Inflammatory macrophage treated with lipopolysaccharide for 1 hour (primary cell): ENCODE measurements around the gene AFTPH.
A peak's percentile ranks its signal among the peaks of the same experiment; 100 is the strongest.

Source experiments
- DNase-seq, 2 donors: peaks; one replicate each; pipeline ENCODE4 v3.0.0-alpha.2; 2020 to 2022

The AFTPH gene

GRCh38 chr2:64523666-64524603 is at the start of gene AFTPH:
Gene AFTPH (plus strand): TSS chr2:64524328. CDS start chr2:64551475, 27,147 bp downstream.
- peak; percentile 98 to 99 for DNase-seq

- no peak for DNase-seq
Observed at GRCh38 chr2:64474636-64475035, 49.5 kb upstream of the AFTPH start.

GRCh38 chr2:64477037-64477436 is 47.1 kb upstream of the AFTPH start:
- DNase-seq, result no peak

GRCh38 chr2:64477979-64478378 is 46.1 kb upstream of the AFTPH start:
- DNase-seq, result no peak

GRCh38 chr2:64478502-64479230 is 45.5 kb upstream of the AFTPH start:
- no peak for DNase-seq

GRCh38 chr2:64479259-64480117 is 44.6 kb upstream of the AFTPH start:
- DNase-seq, result no peak

GRCh38 chr2:64481665-64482064 is 42.5 kb upstream of the AFTPH start:
- DNase-seq, result no peak

- no peak for DNase-seq
Observed at GRCh38 chr2:64482243-64482642, 41.9 kb upstream of the AFTPH start.

- DNase-seq, result no peak
Observed at GRCh38 chr2:64482765-64483504, 41.2 kb upstream of the AFTPH start.

- peak; percentile 44 to 62 for DNase-seq
Observed at GRCh38 chr2:64485331-64485730, 38.8 kb upstream of the AFTPH start.

GRCh38 chr2:64485961-64486360 is 38.2 kb upstream of the AFTPH start:
- no peak for DNase-seq

- no peak for DNase-seq
Observed at GRCh38 chr2:64487256-64488049, 36.7 kb upstream of the AFTPH start.

- DNase-seq, result peak; percentile 41 to 96
Observed at GRCh38 chr2:64488050-64488974, 35.8 kb upstream of the AFTPH start.

GRCh38 chr2:64489081-64489751 is 34.9 kb upstream of the AFTPH start:
- DNase-seq, result no peak

- DNase-seq, result no peak
Observed at GRCh38 chr2:64491426-64491825, 32.7 kb upstream of the AFTPH start.

GRCh38 chr2:64492272-64492671 is 31.9 kb upstream of the AFTPH start:
- no peak for DNase-seq

- DNase-seq, result no peak
Observed at GRCh38 chr2:64492821-64493220, 31.3 kb upstream of the AFTPH start.

- no peak for DNase-seq
Observed at GRCh38 chr2:64493788-64494187, 30.3 kb upstream of the AFTPH start.

GRCh38 chr2:64498438-64498837 is 25.7 kb upstream of the AFTPH start:
- DNase-seq, result no peak

GRCh38 chr2:64500549-64500948 is 23.6 kb upstream of the AFTPH start:
- no peak for DNase-seq
